ENCODE measurements around the gene MALT1. TPM values are rescaled to one million over a fixed set of nuclear protein-coding genes. Genes with fewer than 3 reads are reported as not detected.

MALT1 gene
- polyA plus RNA-seq, 1 experiment = 11.4 TPM

- no peak for TF ChIP-seq CTCF (IDR thresholded peaks at IDR 0.05; ENCODE audit: insufficient read depth, low read depth, low read length)
- POLR2A ChIA-PET = no interaction called here
- H3K27me3 ChIP-seq (ENCODE audit: control insufficient read depth, insufficient read depth, low read length) = peaks cover 6% of the 10 kb centered on the region
- no peak overlapping the region for H3K4me3 ChIP-seq (ENCODE audit: low read depth, low read length)
- CTCF ChIA-PET = interaction anchor here (1.2 to 25.6 kb wide), 4 partner anchors 15 to 299 kb away, joined by 3 to 703 read pairs (median 47); no protein-coding TSS in a partner anchor
- DNase-seq (ENCODE audit: low read depth) = no peak
- no peaks in the 10 kb centered on the region for H3K36me3 ChIP-seq (ENCODE audit: control insufficient read depth, insufficient read depth, low read length)
Measured at GRCh38 chr18:58766164-58766563, 94.9 kb downstream of the MALT1 start.

GRCh38 chr18:58766946-58767345, 95.7 kb downstream of the MALT1 start:
- H3K36me3 ChIP-seq (ENCODE audit: control insufficient read depth, insufficient read depth, low read length) = no peaks in the 10 kb centered on the region
- DNase-seq (ENCODE audit: low read depth) = no peak
- POLR2A ChIA-PET = no interaction called here
- CTCF ChIA-PET = interaction anchor here (0.6 to 25.6 kb wide), 5 partner anchors 8 to 964 kb away, joined by 3 to 703 read pairs (median 3); partner anchors contain the start of gene ATP8B1
- peaks cover 6% of the 10 kb centered on the region for H3K27me3 ChIP-seq (ENCODE audit: control insufficient read depth, insufficient read depth, low read length)
- TF ChIP-seq CTCF (IDR thresholded peaks at IDR 0.05; ENCODE audit: insufficient read depth, low read depth, low read length) = no peak
- H3K4me3 ChIP-seq (ENCODE audit: low read depth, low read length) = no peak overlapping the region

- ChIA-PET POLR2A (no interaction called here), CTCF (interaction anchor here (0.6 to 25.6 kb wide), 35 partner anchors 12 to 541 kb away, joined by 3 to 703 read pairs (median 4); no protein-coding TSS in a partner anchor)
- Histone ChIP-seq H3K27me3 (ENCODE audit: control insufficient read depth, insufficient read depth, low read length) (peaks cover 6% of the 10 kb centered on the region), H3K36me3 (ENCODE audit: control insufficient read depth, insufficient read depth, low read length) (no peaks in the 10 kb centered on the region), H3K4me3 (ENCODE audit: low read depth, low read length) (no peak overlapping the region)
- DNase-seq (ENCODE audit: low read depth) = no peak
- peak; percentile 92 for TF ChIP-seq CTCF (IDR thresholded peaks at IDR 0.05; ENCODE audit: insufficient read depth, low read depth, low read length)
Measured at GRCh38 chr18:58768293-58768974, 97.2 kb downstream of the MALT1 start.

- no peak for DNase-seq (ENCODE audit: low read depth)
- CTCF ChIA-PET = interaction anchor here (0.6 to 25.6 kb wide), 20 partner anchors 11 to 1054 kb away, joined by 3 to 703 read pairs (median 4); no protein-coding TSS in a partner anchor
- H3K36me3 ChIP-seq (ENCODE audit: control insufficient read depth, insufficient read depth, low read length) = no peaks in the 10 kb centered on the region
- H3K4me3 ChIP-seq (ENCODE audit: low read depth, low read length) = no peak overlapping the region
- peaks cover 6% of the 10 kb centered on the region for H3K27me3 ChIP-seq (ENCODE audit: control insufficient read depth, insufficient read depth, low read length)
- TF ChIP-seq CTCF (IDR thresholded peaks at IDR 0.05; ENCODE audit: insufficient read depth, low read depth, low read length) = no peak
- POLR2A ChIA-PET = no interaction called here
Measured at GRCh38 chr18:58769321-58769720, 98.1 kb downstream of the MALT1 start.

- TF ChIP-seq CTCF (IDR thresholded peaks at IDR 0.05; ENCODE audit: insufficient read depth, low read depth, low read length) = no peak
- H3K36me3 ChIP-seq (ENCODE audit: control insufficient read depth, insufficient read depth, low read length) = no peaks in the 10 kb centered on the region
- no peak overlapping the region for H3K4me3 ChIP-seq (ENCODE audit: low read depth, low read length)
- DNase-seq (ENCODE audit: low read depth) = no peak
- ChIA-PET CTCF (interaction anchor here (0.6 to 25.6 kb wide), 9 partner anchors 10 to 632 kb away, joined by 3 to 703 read pairs (median 3); no protein-coding TSS in a partner anchor), POLR2A (no interaction called here)
- H3K27me3 ChIP-seq (ENCODE audit: control insufficient read depth, insufficient read depth, low read length) = peaks cover 6% of the 10 kb centered on the region
Measured at GRCh38 chr18:58770601-58771000, 99.3 kb downstream of the MALT1 start.

Measured in BJ (cell line).